ENCODE measurements around the gene C10orf90.

Gene C10orf90

DNA sequence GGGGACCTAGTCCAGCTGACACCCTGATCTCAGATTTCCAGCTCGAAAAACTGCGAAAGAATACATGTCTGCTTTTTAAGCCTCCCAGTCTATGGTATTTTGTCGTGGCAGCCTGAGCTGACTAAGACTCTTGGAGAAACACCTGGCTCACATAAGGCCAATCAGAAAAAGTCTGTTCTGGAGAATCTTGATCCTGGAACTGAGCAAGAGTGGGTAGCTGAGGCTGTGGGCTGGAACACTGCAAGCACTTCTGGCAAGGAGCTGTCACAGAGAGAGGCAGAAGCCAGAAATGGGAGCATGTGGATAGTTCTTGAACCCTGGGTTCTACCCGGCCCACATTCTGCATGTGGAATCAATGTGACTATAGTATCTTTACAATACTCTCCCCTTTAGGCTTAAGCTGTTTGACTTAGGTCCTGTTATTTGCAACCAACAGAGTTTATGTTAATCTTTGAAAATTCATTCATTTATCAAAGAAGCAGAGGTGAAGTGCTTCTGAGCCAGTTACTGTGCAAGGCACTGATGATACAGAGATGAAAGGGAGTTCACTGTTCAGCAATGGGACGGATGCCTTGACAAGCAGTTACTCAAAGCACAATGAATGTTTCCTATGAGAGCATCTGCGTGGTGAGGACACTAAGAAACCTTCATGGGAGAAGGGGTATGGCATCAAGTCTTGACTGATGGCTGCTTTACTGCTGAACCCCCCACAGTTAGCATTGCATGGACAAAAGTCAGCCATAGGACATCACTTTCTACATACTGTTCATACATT, 4.4 kb upstream of the C10orf90 start:
- DNase-seq, result no peak

DNA sequence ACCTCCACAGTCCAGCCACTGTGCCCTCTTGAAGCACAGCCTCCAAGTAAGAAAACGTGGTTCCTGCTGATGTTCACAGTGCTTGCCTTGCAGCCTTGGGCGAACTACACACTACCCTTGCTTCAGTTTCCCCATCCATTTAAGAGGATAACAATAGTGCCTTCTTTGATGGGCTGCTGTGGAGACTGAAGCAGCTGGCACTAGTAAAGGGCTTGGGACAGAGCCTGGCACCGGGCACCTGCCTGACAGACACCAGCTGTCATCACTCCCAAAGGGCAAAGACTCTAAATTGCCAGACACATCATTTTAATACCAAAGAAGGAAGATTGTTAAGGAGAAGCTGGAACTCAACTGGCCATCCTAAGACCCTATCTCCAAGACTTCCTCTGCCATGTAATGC, 3.1 kb upstream of the C10orf90 start:
- no peak for DNase-seq

GRCh38 chr10:126671402-126671975, 996 bp upstream of the C10orf90 start:
- no peak for DNase-seq

DNA sequence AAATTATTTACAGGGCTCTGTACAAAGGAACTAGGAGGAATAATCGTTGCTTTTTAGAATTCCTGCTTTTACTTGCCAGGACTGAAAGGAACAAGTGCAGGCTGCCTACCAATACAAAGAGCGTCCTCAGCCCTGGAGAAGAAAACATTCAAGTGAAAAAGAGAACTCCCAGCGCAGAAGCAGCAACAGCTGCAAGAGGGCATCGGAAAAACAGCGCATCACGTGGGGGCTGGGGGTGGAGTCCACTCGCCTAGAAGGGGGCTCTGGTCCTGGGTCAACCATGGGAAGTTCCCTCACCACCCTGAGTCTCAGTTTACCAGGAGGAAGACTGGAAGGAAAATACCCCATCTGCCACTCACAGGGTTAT, 385 bp upstream of the C10orf90 start:
- no peak for DNase-seq

- DNase-seq, result no peak
Observed at GRCh38 chr10:126669168-126669567, 1.3 kb downstream of the C10orf90 start.

GRCh38 chr10:126668505-126668904, 2.0 kb downstream of the C10orf90 start:
- no peak for DNase-seq

DNA sequence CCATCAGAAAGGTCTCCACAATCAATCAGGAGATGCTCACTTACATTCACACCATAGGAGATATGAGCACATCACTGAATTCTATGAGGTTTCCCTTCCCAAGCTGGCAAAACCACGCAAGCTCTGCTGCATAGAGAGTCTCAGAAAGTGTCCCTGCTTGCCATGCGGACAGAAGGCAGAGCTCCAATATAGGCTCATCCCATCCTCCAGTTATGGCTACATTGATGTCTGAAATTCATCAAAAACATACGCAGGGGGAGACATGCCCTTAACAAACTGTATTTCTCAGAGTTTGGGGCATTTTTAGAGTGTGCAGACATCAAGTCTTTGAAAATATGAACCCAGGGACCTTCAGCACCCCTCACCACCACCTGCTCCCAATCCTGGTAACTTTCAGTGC, 2.9 kb downstream of the C10orf90 start:
- no peak for DNase-seq

DNA sequence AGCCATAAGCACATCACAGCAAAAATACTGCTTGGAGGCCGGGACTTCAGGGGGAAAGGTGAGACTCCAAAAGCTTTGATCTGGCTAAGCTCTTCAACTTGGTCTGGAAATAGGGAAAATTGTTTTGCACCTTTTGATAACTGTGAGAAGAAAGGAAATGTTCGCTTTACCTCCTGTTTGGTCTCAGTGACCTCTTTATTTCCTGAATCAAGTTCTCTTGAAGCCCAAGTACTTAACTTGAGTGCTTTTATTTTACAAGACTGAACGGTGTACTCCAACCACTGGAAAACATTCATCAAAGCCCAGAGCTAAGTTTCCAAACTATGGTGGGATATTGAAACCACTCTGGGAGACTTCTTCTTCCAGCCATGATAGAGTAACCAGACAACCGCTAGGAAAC, 5.3 kb downstream of the C10orf90 start:
- no peak for DNase-seq

DNA sequence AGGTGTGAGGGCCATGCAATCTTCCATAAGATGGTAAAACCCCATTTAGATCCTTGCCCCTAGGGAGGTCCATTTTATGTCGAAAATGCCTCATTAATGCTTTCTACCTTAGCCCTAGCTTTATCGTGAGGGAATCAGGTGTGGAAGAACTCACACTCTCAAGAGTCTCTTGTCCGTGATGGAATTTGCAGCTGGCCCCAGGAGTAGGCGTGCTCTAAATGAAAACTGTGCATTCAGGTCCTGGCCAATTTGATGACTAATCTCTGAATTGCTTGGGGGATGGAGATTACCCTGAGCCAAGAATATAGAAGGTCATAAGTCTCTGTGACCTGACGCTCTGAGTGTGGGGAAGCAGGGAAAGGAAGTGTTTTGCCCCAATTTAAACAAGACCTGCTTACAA, 6.6 kb downstream of the C10orf90 start:
- DNase-seq, result no peak

- peak; percentile 11 for DNase-seq
Observed at GRCh38 chr10:126663328-126663727, 7.2 kb downstream of the C10orf90 start.

DNA sequence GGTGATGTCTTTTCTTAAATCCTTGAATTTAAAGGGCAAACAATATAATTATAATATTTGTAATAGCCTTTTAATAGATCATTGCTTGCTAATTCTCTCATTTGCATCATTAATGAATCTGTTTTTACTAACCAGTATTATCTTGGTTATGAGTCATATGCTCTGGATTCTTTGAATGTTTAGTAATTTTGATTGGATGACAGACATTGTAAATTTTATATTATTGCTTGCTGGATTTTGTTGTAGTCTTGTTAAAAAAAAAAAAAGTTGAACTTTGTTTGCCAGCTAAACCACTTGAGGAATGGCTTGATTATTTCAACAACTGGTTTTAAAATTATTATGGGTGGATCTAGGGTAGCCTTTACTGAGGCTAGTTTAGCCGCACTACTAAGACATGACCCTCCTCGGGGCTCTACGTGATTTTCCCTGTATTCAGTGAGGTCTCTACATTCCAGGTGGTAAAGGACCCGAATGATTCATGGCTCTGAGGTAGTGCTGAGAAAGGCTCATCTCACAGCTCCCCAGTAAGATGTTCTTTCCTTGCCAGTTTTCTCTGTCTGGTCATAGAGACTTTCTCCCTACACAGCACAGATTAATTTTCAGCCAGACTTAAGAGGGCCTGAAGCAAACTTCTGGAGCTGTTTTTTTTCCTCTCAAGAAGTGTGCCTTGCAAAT, 8.5 kb downstream of the C10orf90 start:
- DNase-seq, result no peak

- no peak for DNase-seq
Observed at GRCh38 chr10:126661356-126661755, 9.1 kb downstream of the C10orf90 start.

DNA sequence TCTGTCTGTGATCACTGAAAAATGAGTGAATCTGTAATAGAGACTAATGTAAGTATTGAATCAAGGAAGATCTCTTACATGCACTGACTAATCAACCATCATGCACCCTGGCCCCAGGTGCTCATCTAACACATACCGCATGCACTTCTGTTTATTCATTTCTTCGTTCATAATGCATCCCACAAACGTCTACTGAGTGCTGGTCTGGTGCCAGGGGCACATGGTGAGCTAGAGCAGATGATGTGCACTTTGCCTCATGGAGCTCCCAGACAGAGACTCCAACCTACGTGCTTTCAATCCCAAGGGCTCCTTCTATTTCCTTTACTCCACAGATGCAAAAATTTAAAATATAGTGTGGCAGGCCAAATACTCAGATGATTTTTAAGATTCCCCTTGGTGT, 10.7 kb downstream of the C10orf90 start:
- no peak for DNase-seq

DNA sequence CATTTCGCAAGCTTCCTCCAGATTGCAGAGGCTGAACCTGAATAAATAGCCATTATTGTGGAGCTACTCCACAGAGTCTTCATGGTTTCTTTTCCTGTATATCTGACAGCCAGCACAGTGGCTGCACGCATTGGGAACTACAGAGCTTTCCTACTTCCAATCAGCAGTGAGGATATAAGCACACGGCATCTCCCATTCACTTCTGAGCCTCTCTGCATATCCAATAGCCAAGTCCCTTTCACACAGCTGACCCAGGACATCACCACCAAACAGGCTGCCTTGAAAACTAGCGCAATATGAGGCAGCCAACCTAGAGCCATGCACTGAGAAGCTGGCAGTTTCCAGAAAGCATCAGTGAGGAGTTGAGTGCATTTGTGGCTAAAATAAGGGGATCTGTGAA, 11.6 kb downstream of the C10orf90 start:
- DNase-seq, result no peak

GRCh38 chr10:126654579-126654978, 15.9 kb downstream of the C10orf90 start:
- no peak for DNase-seq

GRCh38 chr10:126651467-126651866, 19.0 kb downstream of the C10orf90 start:
- DNase-seq, result no peak

DNA sequence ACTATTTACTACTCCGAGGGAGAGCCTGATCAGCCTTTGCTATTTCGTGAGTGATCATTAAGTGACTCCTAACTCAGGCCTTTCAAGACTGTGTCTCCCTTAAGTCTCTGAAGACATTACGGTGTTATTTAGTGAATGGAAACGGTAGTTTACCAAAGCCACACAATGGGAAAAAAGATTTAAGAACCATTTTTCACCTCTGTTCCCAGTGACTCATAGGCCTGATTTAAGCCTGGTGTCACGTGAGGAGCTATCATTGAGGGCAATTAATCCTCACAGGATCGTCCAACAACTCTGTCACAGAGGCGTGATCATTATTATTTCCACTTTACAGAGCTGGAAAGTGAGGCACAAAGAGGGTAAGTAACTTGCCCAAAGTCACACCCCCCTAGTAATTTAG, 20.3 kb downstream of the C10orf90 start:
- no peak for DNase-seq

DNA sequence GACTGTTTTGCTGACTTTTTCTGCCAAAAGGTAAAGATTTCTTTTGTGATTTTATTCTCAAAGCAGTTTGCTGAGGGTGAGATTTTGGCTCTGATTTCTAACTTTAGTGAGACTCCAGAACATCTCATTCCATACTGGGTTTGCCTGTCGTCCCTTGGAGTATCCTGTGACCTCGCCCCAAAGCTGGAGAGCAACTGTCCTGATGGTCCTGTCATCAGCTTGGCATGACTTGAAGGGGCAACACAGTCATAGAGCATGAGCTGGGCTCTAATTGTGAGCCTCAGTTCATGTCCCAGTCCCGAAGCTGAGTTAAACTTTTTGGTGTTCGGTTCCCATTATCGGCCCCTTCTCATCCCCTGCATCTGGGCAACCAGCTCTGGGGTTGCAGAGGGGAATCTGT, 23.4 kb downstream of the C10orf90 start:
- no peak for DNase-seq

DNA sequence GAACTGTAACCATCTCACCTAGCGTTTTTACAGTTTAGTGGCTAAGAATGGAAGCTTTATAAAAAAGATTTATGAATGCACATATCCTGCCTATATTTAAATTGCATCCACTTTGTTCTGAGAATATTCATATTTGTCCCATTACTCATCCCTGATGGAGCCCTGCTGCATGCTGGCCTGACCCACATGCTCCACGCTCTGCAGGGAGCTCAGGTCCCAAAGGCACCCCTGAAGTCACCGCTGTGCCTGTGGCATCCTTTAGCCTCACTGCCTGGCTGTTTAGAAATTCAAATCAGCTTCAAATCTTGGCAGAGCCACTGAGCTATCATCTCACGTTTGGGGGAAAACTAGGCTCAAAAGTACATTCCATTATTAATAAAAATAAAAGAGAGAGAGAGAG, 24.4 kb downstream of the C10orf90 start:
- no peak for DNase-seq

GRCh38 chr10:126640401-126640800, 30.1 kb downstream of the C10orf90 start:
- DNase-seq, result no peak

- DNase-seq, result no peak
Observed at GRCh38 chr10:126639084-126639483, 31.4 kb downstream of the C10orf90 start.

GRCh38 chr10:126638542-126638941, 32.0 kb downstream of the C10orf90 start:
- no peak for DNase-seq

DNA sequence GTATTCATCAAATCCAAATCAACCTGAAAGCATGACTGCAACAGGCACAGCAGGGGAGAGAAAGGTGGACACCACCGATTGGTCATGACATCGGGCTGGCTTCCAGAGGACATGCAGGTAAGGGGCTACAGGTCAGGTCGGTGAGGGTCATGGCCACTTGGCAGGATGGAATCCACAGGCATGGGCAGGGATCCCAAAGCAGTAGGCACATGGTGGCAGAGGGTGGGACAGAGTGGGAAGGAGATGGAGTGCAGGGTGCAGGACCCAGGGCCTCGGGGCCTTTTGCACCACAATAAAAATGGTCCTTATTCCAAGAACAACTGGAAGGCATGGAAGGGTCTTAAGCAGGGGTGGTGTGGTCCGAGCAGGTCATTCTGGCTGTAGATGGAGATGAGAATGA, 33.0 kb downstream of the C10orf90 start:
- no peak for DNase-seq

DNA sequence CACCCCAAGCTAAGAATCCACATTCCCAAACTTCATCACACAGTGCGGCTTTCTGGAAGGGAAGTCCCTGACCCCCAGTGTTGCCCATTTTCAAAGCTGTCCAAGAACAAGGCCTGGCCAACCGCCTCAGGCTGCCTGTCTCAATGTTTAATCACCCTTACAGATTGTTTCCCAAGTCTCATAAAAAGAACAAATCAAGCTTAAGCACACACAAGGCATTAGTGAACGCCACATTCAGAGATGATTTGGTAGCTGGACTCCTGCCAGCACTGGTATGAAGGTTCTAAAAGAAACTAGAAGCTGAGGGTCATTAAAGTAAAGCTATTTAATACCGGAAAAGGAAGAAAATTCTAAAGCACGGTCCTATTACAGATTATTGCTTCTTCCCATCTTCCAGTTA, 35.6 kb downstream of the C10orf90 start:
- DNase-seq, result no peak

GRCh38 chr10:126634347-126634746, 36.1 kb downstream of the C10orf90 start:
- DNase-seq, result no peak
